Activated T-cell treated with anti-CD3 and anti-CD28 coated beads, Interleukin-2, amount 50 U/mL, for 72 hours (primary cell): ENCODE data around the gene PPP2R5B. TPM values are rescaled to one million over a fixed set of nuclear protein-coding genes. Genes with fewer than 3 reads are reported as not detected.
A peak's percentile ranks its signal among the peaks of the same experiment; 100 is the strongest.

Experiments
- ATAC-seq, 2 donors: fragments of 150-1000 bp; cut with Tn5 transposase; replicated peaks in 1 of 2; 2 replicates each; pipeline ENCODE4 v1.10.0; 2021; ENCODE audit warnings: moderate library complexity in 2 of 2, mild to moderate bottlenecking in 1 of 2
- DNase-seq, 2 donors: peaks; one replicate each; pipeline ENCODE4 v3.0.0; 2021 to 2022; ENCODE audit warnings: mixed read lengths in 1 of 2
- H3K27ac Mint-ChIP-seq: one replicate; pipeline ENCODE4 v1.8.0; 2022; ENCODE audit warnings: mild to moderate bottlenecking, moderate library complexity, mixed read lengths
- H3K27me3 Mint-ChIP-seq: one replicate; pipeline ENCODE4 v1.8.0; 2022; ENCODE audit warnings: low read depth, mixed read lengths
- H3K36me3 Mint-ChIP-seq, 2 donors: one replicate each; pipeline ENCODE4 v1.8.0; 2022; ENCODE audit warnings: mixed read lengths in 2 of 2, mild to moderate bottlenecking in 1 of 2; ENCODE audit not compliant: insufficient read depth in 2 of 2
- H3K4me1 Mint-ChIP-seq: one replicate; pipeline ENCODE4 v1.8.0; 2022; ENCODE audit warnings: low read depth, mixed read lengths
- H3K4me3 Mint-ChIP-seq, 2 donors: one replicate each; pipeline ENCODE4 v1.8.0; 2022; ENCODE audit warnings: mild to moderate bottlenecking in 2 of 2, mixed read lengths in 2 of 2, moderate library complexity in 2 of 2
- H3K9me3 Mint-ChIP-seq, 2 donors: one replicate each; pipeline ENCODE4 v1.8.0; 2022; ENCODE audit warnings: mixed read lengths in 2 of 2
- total RNA-seq, 2 donors: library from RNA; stranded (reverse); gene quantifications; one replicate each; pipeline ENCODE4 v1.2.3, GENCODE V29; 2022

PPP2R5B gene
- total RNA-seq, 2 donors from 2014 or later: 15.0 to 24.0 TPM

- peak; percentile 98 to 99 for ATAC-seq
- peak; percentile 99 for DNase-seq
- peaks cover 19% of the 10 kb centered on the region for H3K4me1 Mint-ChIP-seq
- H3K27me3 Mint-ChIP-seq: no peaks in the 10 kb centered on the region
- peak within 1 kb of the TSS; percentile 95 to 97 for H3K4me3 Mint-ChIP-seq
- H3K9me3 Mint-ChIP-seq: no peaks in the 10 kb centered on the region
- peaks cover 0 to 2% of the 10 kb centered on the region in 2 donors for H3K36me3 Mint-ChIP-seq
- H3K27ac Mint-ChIP-seq: peak within 1 kb of the TSS; percentile 95
Measured at GRCh38 chr11:64916775-64917662, 7.5 kb upstream of the PPP2R5B start, which contains the start of gene ATG2A. TSS of gene ATG2A (minus strand) at chr11:64917209. CDS start at chr11:64917135, 74 bp downstream.

GRCh38 chr11:64917663-64917995, 6.9 kb upstream of the PPP2R5B start:
- H3K4me1 Mint-ChIP-seq: peaks cover 19% of the 10 kb centered on the region
- peak overlapping the region; percentile 95 to 97 for H3K4me3 Mint-ChIP-seq
- no peak for ATAC-seq
- H3K27ac Mint-ChIP-seq: peak overlapping the region; percentile 95
- H3K27me3 Mint-ChIP-seq: no peaks in the 10 kb centered on the region
- H3K36me3 Mint-ChIP-seq: peaks cover 0 to 2% of the 10 kb centered on the region in 2 donors
- no peak for DNase-seq
- H3K9me3 Mint-ChIP-seq: no peaks in the 10 kb centered on the region

GRCh38 chr11:64918017-64918416, 6.5 kb upstream of the PPP2R5B start:
- Mint-ChIP-seq H3K27me3 (no peaks in the 10 kb centered on the region), H3K4me1 (peaks cover 21% of the 10 kb centered on the region), H3K4me3 (peak overlapping the region; percentile 95 to 97), H3K36me3 (peaks cover 0 to 2% of the 10 kb centered on the region in 2 donors), H3K9me3 (no peaks in the 10 kb centered on the region), H3K27ac (peak overlapping the region; percentile 95)
- ATAC-seq (no peak), DNase-seq (no peak)

- ATAC-seq (no peak), DNase-seq (no peak)
- H3K27ac Mint-ChIP-seq: no peak overlapping the region
- H3K9me3 Mint-ChIP-seq: no peaks in the 10 kb centered on the region
- H3K4me3 Mint-ChIP-seq: no peak overlapping the region
- no peaks in the 10 kb centered on the region for H3K27me3 Mint-ChIP-seq
- peaks cover 34% of the 10 kb centered on the region for H3K4me1 Mint-ChIP-seq
- no peaks in the 10 kb centered on the region for H3K36me3 Mint-ChIP-seq
Measured at GRCh38 chr11:64919627-64920026, 4.9 kb upstream of the PPP2R5B start.

- no peak overlapping the region for H3K4me3 Mint-ChIP-seq
- no peak overlapping the region for H3K27ac Mint-ChIP-seq
- no peaks in the 10 kb centered on the region for H3K36me3 Mint-ChIP-seq
- no peak for ATAC-seq
- H3K4me1 Mint-ChIP-seq: peaks cover 38% of the 10 kb centered on the region
- no peaks in the 10 kb centered on the region for H3K9me3 Mint-ChIP-seq
- DNase-seq: no peak
- H3K27me3 Mint-ChIP-seq: no peaks in the 10 kb centered on the region
Measured at GRCh38 chr11:64920124-64920523, 4.4 kb upstream of the PPP2R5B start.

- Mint-ChIP-seq H3K36me3 (no peaks in the 10 kb centered on the region), H3K9me3 (no peaks in the 10 kb centered on the region), H3K4me3 (no peak overlapping the region), H3K27me3 (no peaks in the 10 kb centered on the region), H3K27ac (no peak overlapping the region), H3K4me1 (peaks cover 33% of the 10 kb centered on the region)
- DNase-seq (no peak), ATAC-seq (no peak)
Measured at GRCh38 chr11:64921384-64921783, 3.1 kb upstream of the PPP2R5B start.

GRCh38 chr11:64923151-64923661, 1.3 kb upstream of the PPP2R5B start:
- ATAC-seq: no peak
- Mint-ChIP-seq H3K4me1 (peaks cover 22% of the 10 kb centered on the region), H3K36me3 (no peaks in the 10 kb centered on the region), H3K27me3 (no peaks in the 10 kb centered on the region), H3K27ac (no peak overlapping the region), H3K9me3 (no peaks in the 10 kb centered on the region), H3K4me3 (peak overlapping the region in 1 of 2 donors; percentile 99)
- no peak for DNase-seq

GRCh38 chr11:64924910-64925284, 408 bp downstream of the PPP2R5B start:
- Mint-ChIP-seq H3K27ac (no peak overlapping the region), H3K27me3 (no peaks in the 10 kb centered on the region), H3K4me3 (peak overlapping the region; percentile 99), H3K36me3 (no peaks in the 10 kb centered on the region), H3K9me3 (no peaks in the 10 kb centered on the region), H3K4me1 (peaks cover 22% of the 10 kb centered on the region)
- no peak for ATAC-seq
- DNase-seq: peak in 1 of 2 donors; percentile 16

GRCh38 chr11:64925536-64926436, 1.3 kb downstream of the PPP2R5B start:
- Mint-ChIP-seq H3K9me3 (no peaks in the 10 kb centered on the region), H3K36me3 (peaks cover 0 to 3% of the 10 kb centered on the region in 2 donors), H3K27ac (no peak overlapping the region), H3K27me3 (no peaks in the 10 kb centered on the region), H3K4me1 (peaks cover 22% of the 10 kb centered on the region), H3K4me3 (peak overlapping the region; percentile 99)
- no peak for DNase-seq
- no peak for ATAC-seq

GRCh38 chr11:64926689-64927088, 2.2 kb downstream of the PPP2R5B start:
- no peak overlapping the region for H3K27ac Mint-ChIP-seq

GRCh38 chr11:64928957-64929356, 4.5 kb downstream of the PPP2R5B start:
- no peak overlapping the region for H3K27ac Mint-ChIP-seq
- DNase-seq: no peak
- H3K27me3 Mint-ChIP-seq: no peaks in the 10 kb centered on the region
- no peak overlapping the region for H3K4me3 Mint-ChIP-seq
- H3K4me1 Mint-ChIP-seq: peaks cover 12% of the 10 kb centered on the region
- H3K9me3 Mint-ChIP-seq: no peaks in the 10 kb centered on the region
- H3K36me3 Mint-ChIP-seq: peaks cover 0 to 3% of the 10 kb centered on the region in 2 donors
- no peak for ATAC-seq

More at GRCh38 chr11:64926689-64927088, 2.2 kb downstream of the PPP2R5B start:
- peaks cover 22% of the 10 kb centered on the region for H3K4me1 Mint-ChIP-seq
- peaks cover 0 to 3% of the 10 kb centered on the region in 2 donors for H3K36me3 Mint-ChIP-seq
- H3K4me3 Mint-ChIP-seq: no peak overlapping the region
- no peaks in the 10 kb centered on the region for H3K9me3 Mint-ChIP-seq
- ATAC-seq (no peak), DNase-seq (no peak)
- no peaks in the 10 kb centered on the region for H3K27me3 Mint-ChIP-seq

GRCh38 chr11:64929625-64930024, 5.1 kb downstream of the PPP2R5B start:
- Mint-ChIP-seq H3K9me3 (no peaks in the 10 kb centered on the region), H3K27me3 (no peaks in the 10 kb centered on the region), H3K4me3 (no peak overlapping the region), H3K4me1 (peaks cover 6% of the 10 kb centered on the region), H3K27ac (no peak overlapping the region), H3K36me3 (peaks cover 0 to 3% of the 10 kb centered on the region in 2 donors)
- DNase-seq (no peak), ATAC-seq (no peak)

- Mint-ChIP-seq H3K4me1 (peaks cover under 1% of the 10 kb centered on the region), H3K27me3 (no peaks in the 10 kb centered on the region), H3K36me3 (peaks cover 0 to 3% of the 10 kb centered on the region in 2 donors), H3K9me3 (no peaks in the 10 kb centered on the region), H3K4me3 (no peak overlapping the region), H3K27ac (no peak overlapping the region)
- ATAC-seq (no peak), DNase-seq (no peak)
Measured at GRCh38 chr11:64930340-64930739, 5.9 kb downstream of the PPP2R5B start.
